ENCODE measurements around the gene KRT84.
A peak's percentile ranks its signal among the peaks of the same experiment; 100 is the strongest.
"Not testable (repeated sequence)": the region's sequence is repeated elsewhere in the genome, so short reads cannot be mapped to it uniquely, and the experiment has no call there.

The KRT84 gene

DNA sequence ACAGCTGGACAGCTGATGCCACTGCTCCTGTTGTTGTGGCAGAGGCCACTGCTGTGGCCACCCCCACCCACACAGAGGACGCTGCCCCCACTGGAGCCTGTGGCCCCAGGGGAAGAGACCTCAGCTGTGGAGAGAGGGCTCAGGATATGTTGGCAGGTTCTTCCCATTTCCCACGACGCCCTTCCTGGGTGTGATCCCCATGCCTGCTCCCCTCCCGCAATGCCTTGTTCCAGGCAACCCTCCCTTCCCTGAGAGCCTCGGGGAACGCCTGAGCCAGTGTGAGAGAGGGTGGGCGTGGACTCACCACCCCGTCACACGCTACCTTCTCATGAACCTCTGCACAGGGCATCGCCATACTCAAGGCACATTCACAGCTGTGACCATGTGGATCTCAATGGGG is 26.4 kb upstream of the KRT84 start:
- DNase-seq (ENCODE audit: low read depth): no peak

DNA sequence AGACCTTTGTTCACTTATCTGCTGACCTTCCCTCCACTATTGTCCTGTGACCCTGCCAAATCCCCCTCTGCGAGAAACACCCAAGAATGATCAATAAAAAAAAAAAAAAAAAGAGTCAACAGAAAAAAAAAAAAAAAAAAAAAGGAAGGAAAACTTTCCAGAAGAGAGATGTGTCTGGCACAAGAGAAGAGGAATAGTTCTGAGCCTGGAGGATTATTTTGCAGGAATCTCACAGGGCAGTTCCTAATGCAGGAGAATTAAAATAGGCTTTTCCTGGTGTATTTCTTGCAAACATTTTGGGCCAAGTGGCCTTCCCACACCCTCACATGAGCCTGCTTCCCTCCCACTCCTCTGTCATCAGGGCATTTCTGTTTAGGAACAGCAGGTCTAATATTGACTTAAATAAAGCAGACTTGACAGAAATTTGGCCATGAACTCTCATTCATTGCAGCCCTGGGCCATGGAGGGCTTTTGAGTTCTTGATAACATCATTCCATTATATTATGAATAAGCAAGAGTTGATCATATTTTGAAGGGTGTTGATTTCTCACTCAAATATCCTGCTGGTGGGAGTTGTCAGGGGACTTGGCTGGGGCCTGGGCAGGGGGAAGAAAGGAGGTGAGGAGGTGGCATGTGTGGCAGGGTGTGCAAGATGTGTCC is 25.3 kb upstream of the KRT84 start:
- not testable (repeated sequence) for DNase-seq (ENCODE audit: low read depth)

DNA sequence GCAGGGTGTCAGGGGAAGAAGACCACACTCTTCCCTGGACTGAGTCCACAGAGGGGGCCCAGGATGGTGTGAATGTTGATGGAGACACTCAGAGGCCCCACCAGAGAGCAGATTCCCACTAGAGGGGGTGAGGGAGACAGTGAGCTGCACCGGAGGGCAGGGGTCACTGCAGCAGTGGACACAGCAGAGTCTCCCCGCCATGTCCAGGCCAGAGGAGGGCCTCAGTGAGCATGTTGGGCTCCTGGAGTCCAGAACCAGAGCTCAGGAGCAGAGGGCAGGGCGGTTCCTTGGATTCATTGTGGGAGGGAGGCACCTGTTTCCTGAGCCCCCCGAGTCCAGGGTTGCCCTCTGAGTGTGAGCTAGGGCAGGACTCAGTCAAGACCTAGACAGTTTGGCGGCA is 22.5 kb upstream of the KRT84 start:
- DNase-seq (ENCODE audit: low read depth): no peak

DNA sequence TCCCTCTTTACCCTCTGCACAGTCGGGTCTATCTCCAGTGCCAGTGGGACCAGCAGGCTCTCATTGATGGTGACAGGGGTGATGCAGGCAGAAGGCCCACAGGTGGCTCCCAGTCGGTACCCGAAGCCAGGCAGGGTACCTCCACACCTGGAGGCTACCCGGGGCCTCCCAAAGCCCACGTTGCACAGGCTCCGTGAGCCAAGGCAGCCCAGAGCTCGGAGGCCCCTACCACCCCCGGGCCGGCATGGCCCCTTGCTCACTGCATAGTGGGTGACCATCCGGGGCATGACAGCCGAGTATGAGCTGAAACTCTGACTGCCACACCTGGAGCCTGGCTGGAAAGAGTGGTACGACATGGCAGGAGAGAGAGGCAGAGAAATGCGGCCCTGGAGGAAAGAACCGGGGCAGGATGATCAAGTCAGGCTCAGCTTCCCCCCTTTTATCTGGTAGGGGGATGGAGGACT is 20.5 kb upstream of the KRT84 start, which contains the start of gene KRT82:
Gene KRT82 (minus strand): TSS at position 414 of the 464 bp plus-strand sequence. CDS start 58 bp downstream, at position 356.
- no peak for DNase-seq (ENCODE audit: low read depth)

DNA sequence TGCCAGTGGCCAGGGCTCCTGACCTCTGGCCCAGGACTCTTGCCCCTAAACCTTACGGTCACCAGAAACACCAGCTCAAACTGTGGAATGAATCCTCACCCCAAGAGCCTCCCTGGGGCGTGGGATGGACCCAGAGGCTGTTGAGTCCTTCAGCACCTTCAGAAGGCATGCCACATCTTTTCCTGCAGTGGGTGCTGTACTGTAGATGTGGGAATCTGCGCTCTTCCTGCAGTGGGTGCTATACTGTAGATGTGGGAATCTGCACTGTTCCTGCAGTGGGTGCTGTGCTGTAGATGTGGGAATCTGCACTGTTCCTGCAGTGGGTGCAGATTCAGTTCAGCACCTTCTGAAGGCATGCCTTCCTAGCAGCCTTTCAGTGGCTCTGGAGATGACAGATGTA is 19.5 kb upstream of the KRT84 start:
- no peak for DNase-seq (ENCODE audit: low read depth)

DNA sequence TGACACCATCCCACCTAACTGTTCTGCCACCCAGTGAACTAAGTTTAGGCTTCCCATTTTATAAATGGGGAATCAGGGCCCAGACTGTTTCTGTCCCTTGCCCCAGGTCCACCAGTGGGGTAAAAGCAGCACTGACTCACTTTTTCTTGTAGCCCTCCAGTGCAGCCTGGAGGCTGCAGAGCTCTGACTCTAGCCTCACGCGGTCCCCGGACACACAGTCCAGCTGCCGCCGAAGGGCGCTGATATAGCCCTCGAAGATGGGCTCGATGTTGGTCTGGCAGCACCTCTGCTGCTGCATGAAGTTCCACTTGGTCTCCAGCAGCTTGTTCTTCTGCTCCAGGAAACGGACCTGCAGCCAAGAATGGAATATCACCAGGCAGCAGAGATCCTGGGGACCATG is 18.1 kb upstream of the KRT84 start:
- no peak for DNase-seq (ENCODE audit: low read depth)

DNA sequence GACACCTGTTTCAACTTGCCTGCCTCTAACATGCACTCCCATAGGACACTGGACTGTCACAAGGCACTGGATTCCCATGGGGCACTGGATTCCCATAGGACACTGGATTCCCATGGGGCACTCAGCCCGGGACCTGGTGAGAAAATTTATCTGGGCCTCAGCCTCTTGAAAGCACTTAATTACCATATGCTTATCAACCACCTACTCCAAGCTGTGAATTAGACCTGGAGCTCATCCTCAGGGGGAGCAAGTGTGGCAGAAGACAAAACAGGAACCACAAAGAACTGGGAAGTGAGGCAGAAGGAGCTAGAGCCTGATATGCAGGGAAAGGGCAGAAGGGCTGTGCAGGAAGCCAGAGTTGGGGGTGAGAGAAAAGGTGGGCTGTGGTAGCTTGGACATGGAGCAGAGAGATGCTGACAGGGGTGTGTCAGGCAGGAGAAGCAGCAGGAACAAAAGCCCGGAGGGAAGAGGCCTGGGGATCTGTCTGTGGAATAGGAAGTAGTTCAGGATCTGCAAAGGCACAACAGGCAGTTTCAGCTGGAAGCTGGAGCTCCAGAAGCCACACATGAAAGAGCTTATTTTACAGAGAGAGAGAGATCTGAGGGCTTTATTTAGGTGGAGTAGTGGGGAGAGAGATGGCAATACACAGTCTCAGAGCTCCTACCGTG is 17.6 kb upstream of the KRT84 start:
- no peak for DNase-seq (ENCODE audit: low read depth)

DNA sequence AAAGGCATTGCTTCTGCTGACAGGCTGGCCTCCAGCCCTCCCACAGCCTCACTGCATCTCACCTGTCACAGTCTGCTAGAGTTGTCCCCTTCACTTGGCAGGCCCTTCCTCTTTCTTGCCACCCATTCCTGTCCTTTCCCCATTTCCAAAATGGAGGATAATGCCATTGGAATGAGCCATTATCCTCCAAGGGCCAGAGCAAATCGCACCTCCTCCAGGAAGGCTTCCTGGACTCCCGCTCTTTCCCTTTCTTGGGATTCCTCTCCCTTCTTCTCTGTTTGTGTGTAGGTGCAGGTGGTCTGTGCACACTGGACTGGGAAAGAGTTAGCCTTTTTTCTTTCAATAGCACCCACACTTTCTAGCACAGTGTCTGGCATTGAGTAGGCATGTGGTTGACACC is 16.9 kb upstream of the KRT84 start:
- no peak for DNase-seq (ENCODE audit: low read depth)

DNA sequence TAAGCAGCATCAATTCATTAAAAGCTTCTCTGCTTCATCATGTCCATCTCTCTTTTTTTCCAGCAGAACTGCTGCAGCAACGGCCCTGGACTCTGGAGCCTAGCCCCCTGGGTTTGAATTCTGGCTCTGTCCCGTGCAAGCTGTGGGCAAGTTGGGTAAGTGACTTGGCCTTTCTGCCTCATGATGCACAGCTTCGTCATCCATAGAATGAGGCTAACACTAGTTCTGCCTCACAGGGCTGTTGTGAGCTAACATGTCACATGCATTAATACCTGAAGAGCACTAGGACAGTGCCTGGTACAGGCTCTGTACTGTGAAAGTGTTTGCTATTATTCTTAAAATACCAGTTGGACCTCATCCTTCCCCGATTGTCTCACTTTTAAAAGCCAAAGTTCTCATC is 16.5 kb upstream of the KRT84 start:
- DNase-seq (ENCODE audit: low read depth): no peak

DNA sequence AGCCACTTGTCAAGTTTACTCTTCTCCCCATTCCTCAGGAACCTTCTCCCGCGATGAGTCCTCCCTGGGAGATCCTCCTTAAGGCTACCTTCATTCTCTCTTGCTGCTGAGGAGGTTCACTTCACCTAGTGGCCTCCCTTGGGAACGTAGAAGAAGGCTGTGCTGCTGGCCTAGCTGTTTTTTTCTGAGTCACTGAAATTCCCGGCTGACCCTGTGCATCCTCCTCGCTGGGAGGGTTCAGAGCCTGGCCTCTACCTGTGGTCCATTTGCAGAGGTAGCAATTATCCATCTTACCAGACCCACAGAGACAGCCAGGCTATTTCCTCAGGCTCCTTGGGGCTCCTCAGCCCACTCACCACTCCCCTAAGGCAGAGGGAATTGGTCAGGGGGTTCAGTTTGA is 16.1 kb upstream of the KRT84 start:
- no peak for DNase-seq (ENCODE audit: low read depth)

DNA sequence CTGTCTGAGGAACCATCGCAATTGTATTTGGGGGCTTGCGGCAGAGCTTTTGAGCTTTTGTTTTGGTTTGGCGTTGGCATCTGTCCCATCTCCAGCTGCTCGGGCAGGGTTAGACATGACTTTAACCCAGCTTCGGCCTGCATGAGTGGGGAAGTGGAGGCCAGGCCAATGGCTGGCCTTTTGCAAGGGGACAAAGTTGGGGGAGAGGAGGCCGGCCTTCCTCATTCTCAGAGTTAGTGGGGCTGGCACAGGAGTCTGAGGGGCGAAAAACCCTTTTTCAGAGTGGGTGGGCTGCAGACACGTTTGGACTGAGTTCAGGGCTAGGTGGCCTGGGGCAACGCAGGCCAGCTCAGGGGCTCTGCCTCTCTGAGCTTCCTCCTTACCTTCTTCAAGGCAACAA is 15.5 kb upstream of the KRT84 start:
- no peak for DNase-seq (ENCODE audit: low read depth)

DNA sequence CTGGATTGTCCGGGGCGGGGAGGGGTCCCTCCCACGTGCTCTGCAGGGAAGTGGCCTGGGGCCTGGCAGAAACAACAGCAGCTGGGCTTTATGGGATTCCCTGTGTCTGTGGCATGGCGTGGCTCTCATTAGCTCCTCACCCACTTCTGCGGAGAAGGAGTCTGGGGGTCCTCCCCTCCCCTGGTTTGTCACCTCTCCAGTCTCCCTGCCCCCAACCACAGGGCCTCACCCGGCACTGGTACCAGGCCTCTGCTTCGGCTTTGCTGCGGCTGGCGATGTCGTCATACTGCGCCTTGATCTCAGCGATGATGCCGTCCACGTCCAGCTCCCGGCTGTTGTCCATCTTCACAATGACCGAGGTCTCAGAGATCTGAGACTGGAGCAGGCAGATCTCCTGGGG is 14.3 kb upstream of the KRT84 start:
- no peak for DNase-seq (ENCODE audit: low read depth)

DNA sequence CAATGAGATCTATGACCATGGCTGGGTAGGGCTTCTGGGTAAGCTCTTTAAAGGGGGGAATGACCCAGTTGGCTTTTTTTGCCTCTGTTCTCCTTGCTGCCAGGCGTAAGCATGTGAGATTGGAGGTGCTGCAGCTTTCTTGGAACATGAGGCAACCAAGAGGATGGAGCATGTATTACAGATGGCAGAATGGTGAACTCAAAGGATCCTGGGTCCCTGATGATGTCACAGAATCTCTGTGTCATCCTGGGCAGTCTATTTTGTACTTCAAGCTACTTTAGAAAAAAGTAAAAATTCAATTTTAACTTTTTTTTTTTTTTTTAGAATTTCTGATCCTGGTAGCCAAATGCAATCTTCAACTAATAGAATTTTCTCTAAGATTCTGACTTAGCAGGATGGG is 12.7 kb upstream of the KRT84 start:
- no peak for DNase-seq (ENCODE audit: low read depth)

DNA sequence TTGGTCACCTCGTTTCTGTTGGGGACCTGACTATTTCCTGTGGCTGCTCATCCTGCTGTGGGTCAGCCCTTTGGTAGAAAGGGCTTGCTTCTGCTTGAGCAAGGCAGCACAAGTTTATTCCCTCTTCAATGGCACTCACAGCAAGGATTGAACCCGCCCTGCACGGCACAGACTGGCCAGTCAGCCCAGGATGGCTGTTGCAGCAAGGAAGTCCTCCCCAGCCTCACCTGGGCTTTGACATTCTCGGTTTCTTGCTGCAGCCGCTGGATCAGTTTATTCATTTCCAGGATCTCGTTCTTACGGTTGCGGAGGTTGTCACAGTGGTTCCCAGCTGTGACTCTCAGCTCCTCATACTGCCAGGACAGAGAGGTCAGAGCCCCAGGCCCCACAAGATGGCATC is 11.2 kb upstream of the KRT84 start:
- DNase-seq (ENCODE audit: low read depth): no peak

DNA sequence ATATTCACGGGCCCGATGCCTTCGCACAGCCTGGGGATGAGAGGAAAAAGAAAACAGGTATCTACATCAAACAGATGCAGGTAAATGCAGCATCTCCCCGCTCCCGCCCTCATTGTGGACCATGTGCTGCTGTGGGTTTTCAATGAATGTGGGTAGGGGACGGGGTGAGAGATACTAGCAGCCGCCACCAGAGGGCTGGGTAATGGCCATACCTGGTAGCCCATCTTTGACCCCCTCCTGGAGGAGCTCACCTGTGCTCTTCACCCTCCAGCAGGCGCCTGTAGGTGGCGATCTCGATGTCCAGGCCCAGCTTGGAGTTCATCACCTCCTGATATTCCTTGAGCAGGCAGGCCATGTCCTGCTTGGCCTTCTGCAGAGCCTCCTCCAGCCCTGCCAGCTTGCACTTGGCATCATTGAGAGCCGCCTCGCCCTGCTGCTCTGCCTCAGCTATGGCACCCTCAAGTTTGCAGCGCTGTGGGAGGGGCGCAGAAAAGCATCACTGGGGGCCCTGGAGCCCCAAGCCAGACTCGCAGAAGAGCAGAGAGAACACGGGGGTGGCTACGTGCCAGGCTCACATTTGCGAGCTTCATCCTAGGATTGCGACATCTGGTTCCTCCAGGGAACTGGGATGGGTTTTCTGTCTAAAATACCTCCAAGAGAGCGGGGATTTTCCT is 10.4 kb upstream of the KRT84 start:
- no peak for DNase-seq (ENCODE audit: low read depth)

DNA sequence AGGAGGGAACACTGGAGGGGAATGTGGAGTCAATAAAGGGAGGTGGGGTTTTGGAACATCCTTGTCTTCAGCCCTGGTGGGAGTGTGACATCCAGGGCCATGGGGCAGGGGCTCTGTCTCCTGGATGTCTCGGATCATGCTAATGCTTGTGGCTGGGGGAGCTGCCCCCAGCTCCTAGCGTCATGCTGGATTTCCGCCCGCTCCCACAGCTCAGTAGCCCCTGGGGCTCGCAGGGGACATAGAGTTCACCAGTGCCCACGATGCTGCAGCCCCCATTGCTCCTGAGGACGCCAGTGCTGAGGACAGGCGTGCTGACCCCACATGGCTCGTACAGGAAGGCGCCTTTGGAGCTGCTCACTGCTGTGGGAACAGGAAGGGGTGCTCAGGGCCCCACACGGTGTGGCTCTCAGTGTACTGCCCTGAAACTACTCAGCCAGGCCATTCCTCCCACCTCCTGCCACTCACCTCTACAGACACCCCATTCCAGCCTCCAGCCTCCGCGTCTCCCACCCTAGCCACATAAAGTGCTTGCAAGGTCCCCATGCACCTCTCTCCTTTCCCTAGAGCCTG is 9.5 kb upstream of the KRT84 start:
- no peak for DNase-seq (ENCODE audit: low read depth)

DNA sequence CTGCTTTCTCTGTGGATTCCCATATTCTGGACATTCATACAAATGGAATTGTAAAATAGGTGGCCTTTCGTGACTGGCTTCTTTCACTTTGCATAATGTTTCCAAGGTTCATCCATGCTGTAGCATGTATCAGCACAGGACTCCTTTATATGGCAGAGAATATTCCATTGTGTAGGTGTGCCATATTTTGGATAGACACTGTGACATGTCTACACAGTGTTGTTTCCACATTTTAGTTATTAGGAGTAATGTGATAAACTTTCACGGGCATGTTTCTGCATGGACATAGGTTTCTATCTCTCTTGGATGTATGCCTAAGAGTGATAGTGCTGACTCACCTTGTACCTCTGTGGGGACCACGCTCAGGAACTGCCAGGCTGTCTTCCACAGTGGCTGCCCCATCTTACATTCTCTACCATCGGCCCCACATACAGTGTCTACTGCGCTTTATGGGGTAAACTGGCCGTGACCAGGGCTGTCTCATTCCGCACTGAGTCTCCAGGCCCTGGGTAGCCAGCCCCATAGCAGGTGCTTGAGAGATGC is 7.1 kb upstream of the KRT84 start:
- DNase-seq (ENCODE audit: low read depth): no peak

DNA sequence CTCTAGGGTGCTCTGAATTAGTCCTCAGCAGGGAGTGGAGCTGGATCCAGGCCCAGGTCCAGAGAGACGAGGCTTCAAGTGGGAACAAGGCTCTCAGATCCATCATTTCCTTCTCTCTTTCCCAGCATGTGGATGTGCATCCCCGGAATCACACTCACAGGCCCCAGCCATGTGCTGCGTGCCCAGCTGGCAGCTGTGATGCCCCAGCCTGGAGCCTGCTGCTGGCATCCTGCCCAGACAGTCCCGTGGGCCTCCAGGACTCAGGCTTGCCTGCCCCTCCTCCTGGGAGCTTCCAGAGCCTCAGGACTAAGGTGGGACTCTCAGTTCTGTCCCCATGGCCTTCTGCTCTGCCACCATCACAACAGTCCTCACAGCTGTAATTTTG is 6.2 kb upstream of the KRT84 start:
- DNase-seq (ENCODE audit: low read depth): peak; percentile 26

DNA sequence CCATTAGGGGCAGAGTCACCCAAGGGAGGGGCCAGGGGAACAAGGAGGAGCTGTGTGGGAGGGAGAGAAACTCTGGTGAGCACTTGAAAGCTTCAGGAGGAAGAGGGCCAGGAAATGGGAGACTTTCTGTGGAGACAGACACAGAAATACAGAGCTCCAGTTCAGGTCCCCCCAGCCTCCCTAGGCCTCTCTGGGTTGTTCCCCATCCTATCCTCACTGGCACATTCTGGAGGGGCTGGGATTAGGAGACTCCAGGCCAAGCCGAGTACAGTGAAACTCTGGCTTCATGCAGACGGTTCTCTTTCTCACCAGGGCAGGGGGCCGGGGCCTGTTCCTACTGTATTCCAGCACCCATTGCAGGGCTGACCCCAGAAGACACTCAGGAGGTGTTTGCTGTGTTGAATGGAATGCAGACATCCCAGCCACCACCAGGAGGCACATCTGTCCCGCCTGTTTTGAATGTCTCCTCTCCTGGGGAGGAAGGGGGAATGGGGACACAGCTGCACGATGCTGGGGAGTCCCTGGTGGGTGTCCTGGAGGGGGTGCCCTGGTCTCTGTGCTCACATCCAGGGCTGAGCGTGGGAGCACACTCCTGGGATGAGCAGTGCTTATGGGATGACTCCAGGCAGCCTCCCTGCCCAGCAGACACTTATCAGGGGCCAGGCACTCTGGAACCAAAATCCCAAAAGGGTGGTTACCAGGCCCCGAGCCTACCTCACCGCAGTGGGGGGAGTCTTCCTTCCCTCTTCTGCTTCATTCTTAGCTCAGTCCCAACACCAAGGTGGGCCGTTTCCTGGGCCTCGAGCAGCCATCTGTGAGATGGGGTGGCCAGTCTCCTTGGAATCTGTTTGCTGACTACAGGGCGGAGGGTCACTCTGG is 5.5 kb upstream of the KRT84 start:
- no peak for DNase-seq (ENCODE audit: low read depth)

DNA sequence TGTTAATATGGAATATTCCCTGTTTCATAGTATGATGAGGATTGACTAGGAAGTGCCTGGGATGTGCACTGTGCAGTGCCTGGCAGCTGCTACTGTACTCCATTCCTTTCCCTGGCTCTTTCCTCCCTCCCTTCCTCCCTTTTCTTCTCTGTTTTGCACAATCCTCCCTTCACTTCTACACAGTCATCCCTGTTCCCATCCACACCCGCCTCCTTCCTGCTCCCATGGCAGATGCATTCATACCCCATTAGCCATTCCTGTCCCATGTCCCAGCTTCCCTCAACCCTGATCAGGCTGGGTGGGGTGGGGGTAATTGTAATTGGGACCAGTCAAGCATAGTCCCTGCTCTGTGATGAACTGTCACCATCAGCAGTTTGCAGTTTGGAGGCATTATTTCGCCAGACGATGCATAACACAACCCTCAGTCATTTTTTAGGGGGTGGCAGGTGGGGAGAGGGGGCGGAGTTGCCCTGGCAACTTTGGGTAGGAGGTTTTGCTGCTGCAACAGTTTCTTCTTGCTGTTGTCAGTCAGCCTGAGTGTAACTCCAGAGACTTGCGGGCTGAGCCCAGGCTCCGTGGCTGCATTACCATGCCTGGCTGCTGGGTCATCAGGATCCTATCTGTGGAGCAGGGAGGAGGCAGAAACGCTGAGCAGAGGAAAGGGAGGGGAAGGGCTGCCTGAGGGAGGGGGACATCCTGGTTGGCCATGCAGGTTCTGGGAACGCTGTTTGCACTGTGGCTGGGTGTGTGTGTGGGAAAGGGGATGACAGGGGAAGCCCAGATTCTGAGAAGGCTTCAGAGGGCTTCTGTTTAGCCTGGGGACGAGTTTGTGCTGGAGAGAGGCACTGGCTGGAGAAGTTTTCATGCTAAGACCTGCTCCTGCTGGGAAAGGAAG is 4.1 kb upstream of the KRT84 start:
- no peak for DNase-seq (ENCODE audit: low read depth)

DNA sequence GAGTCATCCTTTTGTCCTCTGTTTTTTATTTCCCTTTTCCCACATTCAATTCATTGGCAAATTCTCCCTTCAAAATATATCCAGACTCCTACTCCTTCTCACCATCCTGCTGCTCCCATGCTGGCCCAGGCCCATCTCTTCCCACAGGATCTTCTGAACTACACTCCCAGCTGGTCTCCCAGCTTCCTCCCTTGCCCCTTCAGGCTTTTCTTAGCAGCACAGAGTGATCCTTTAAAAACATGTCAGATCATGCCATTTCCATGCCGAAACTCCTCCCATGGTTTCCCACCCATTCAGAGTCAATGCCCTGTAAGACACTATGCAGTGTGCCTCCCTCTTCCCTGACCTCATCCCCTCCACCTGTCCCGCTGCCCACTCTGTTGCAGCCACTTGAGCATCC is 2.4 kb upstream of the KRT84 start:
- no peak for DNase-seq (ENCODE audit: low read depth)

Data from HS-27A (cell line).